ENCODE data around the gene AFP. TPM values are rescaled to one million over a fixed set of nuclear protein-coding genes. Genes with fewer than 3 reads are reported as not detected.

Gene AFP
- total and polyA plus RNA-seq, 11 donors, result not detected

GRCh38 chr4:73407227-73407673 lies 28.8 kb upstream of the AFP start:
- no peak for TF ChIP-seq POLR2A (IDR thresholded peaks at IDR 0.05)
- no peak for TF ChIP-seq CTCF (IDR thresholded peaks at IDR 0.05)
- Histone ChIP-seq H3K27me3 (no peaks in the 10 kb centered on the region), H3K4me3 (no peak overlapping the region), H3K27ac (no peak overlapping the region), H3K36me3 (no peaks in the 10 kb centered on the region), H3K4me1 (no peaks in the 10 kb centered on the region), H3K9me3 (no peaks in the 10 kb centered on the region)
- ATAC-seq (no peak), DNase-seq (no peak)
- 84 to 91% (median 86%) methylated on average over 2 of the region's 2 CpGs for WGBS, 4 donors
- intact Hi-C loops (cut with DNase I), result no loop called here

GRCh38 chr4:73408181-73408867 lies 27.7 kb upstream of the AFP start:
- intact Hi-C loops (cut with DNase I), result no loop called here
- no peaks in the 10 kb centered on the region for H3K27me3 ChIP-seq
- H3K36me3 ChIP-seq, result no peaks in the 10 kb centered on the region
- TF ChIP-seq POLR2A (IDR thresholded peaks at IDR 0.05) (no peak), CTCF (IDR thresholded peaks at IDR 0.05) (no peak)
- H3K4me1 ChIP-seq, result no peaks in the 10 kb centered on the region
- ATAC-seq (no peak), DNase-seq (no peak)
- 72 to 76% (median 73%) methylated on average over 4 of the region's 4 CpGs for WGBS, 4 donors
- no peak overlapping the region for H3K4me3 ChIP-seq
- no peak overlapping the region for H3K27ac ChIP-seq
- H3K9me3 ChIP-seq, result no peaks in the 10 kb centered on the region

- intact Hi-C loops (cut with DNase I), result no loop called here
- Histone ChIP-seq H3K36me3 (no peaks in the 10 kb centered on the region), H3K27me3 (no peaks in the 10 kb centered on the region), H3K27ac (no peak overlapping the region), H3K4me1 (no peaks in the 10 kb centered on the region), H3K9me3 (no peaks in the 10 kb centered on the region), H3K4me3 (no peak overlapping the region)
- TF ChIP-seq POLR2A (IDR thresholded peaks at IDR 0.05) (no peak), CTCF (IDR thresholded peaks at IDR 0.05) (no peak)
- ATAC-seq (no peak), DNase-seq (no peak)
- 76 to 78% (median 77%) methylated on average over 6 of the region's 6 CpGs for WGBS, 4 donors
Observed at GRCh38 chr4:73409012-73409862, 26.8 kb upstream of the AFP start.

- no peaks in the 10 kb centered on the region for H3K4me1 ChIP-seq
- no peak overlapping the region for H3K4me3 ChIP-seq
- DNase-seq, result no peak
- H3K9me3 ChIP-seq, result no peaks in the 10 kb centered on the region
- H3K27me3 ChIP-seq, result no peaks in the 10 kb centered on the region
- TF ChIP-seq CTCF (IDR thresholded peaks at IDR 0.05), result no peak
- no peak for TF ChIP-seq POLR2A (IDR thresholded peaks at IDR 0.05)
- intact Hi-C loops (cut with DNase I), result no loop called here
- H3K27ac ChIP-seq, result no peak overlapping the region
- 83 to 87% (median 84%) methylated on average over 8 of the region's 8 CpGs for WGBS, 4 donors
- ATAC-seq, result no peak
- no peaks in the 10 kb centered on the region for H3K36me3 ChIP-seq
Observed at GRCh38 chr4:73409978-73410548, 26.0 kb upstream of the AFP start.
